Keratinocyte (primary cell): Measurements from ENCODE around the gene SEPTIN10.

Experiments
- EZH2 ChIP-seq: IDR thresholded peaks from one replicate; pipeline ENCODE4 v1.6.1; 2012; ENCODE audit warnings: inconsistent platforms, mild to moderate bottlenecking, low read length, moderate library complexity
- TF ChIP-seq, protein P1 (sequence below), 3 experiments: IDR thresholded peaks in 1 of 3; conservative IDR thresholded peaks in 1 of 3; optimal IDR thresholded peaks in 1 of 3; 2 replicates in 2 of 3; 3 replicates in 1 of 3; pipeline versions ENCODE3 to v1.5.1; 2011; ENCODE audit warnings: low read length in 3 of 3, mild to moderate bottlenecking in 3 of 3, moderate library complexity in 2 of 3, control low read depth in 1 of 3, inconsistent platforms in 1 of 3; ENCODE audit not compliant: insufficient read depth in 2 of 3; ENCODE audit errors: extremely low read depth in 1 of 3

DNA sequence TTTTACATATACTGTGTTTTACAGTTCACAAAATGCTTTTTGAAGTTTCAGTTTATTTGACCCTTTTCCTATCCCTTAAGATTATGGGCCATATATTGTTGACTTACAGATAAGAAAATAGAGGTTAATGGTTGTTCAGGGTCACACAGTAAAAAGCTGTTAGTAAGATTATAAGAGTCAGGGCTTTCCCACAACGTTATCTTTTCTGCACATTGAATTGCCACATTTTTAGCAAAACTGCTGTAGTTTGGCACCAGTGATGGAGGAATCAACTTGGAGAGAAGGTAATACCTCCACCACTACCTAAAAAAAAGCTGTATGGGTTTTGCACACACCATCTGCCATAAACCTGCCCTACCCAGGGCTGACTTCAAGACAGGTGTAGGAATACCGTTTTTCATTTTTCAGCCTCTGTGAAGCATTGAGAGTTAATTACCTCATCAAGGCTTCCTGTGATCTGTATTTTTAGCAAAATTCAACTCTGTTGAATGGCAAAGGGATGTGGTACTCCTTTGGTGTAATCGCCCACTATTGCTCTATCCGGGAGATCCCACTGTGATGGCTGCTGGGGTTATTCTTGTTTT lies 5.4 kb upstream of the SEPTIN10 start:
- TF ChIP-seq, protein P1, sequence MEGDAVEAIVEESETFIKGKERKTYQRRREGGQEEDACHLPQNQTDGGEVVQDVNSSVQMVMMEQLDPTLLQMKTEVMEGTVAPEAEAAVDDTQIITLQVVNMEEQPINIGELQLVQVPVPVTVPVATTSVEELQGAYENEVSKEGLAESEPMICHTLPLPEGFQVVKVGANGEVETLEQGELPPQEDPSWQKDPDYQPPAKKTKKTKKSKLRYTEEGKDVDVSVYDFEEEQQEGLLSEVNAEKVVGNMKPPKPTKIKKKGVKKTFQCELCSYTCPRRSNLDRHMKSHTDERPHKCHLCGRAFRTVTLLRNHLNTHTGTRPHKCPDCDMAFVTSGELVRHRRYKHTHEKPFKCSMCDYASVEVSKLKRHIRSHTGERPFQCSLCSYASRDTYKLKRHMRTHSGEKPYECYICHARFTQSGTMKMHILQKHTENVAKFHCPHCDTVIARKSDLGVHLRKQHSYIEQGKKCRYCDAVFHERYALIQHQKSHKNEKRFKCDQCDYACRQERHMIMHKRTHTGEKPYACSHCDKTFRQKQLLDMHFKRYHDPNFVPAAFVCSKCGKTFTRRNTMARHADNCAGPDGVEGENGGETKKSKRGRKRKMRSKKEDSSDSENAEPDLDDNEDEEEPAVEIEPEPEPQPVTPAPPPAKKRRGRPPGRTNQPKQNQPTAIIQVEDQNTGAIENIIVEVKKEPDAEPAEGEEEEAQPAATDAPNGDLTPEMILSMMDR (optimal IDR thresholded peaks at IDR 0.05 in 1 of 3, IDR thresholded peaks at IDR 0.05 in 1 of 3, conservative IDR thresholded peaks at IDR 0.05 in 1 of 3; ENCODE audit: extremely low read depth in 1 of 3, insufficient read depth in 2 of 3, low read length in 3 of 3), result no peak
- TF ChIP-seq EZH2, result no peak
